Measurements from ENCODE around the gene ZNF281. TPM values are rescaled to one million over a fixed set of nuclear protein-coding genes. Genes with fewer than 3 reads are reported as not detected.
"Not testable (repeated sequence)": the region's sequence is repeated elsewhere in the genome, so short reads cannot be mapped to it uniquely, and the experiment has no call there.

ZNF281 gene
- total RNA-seq, 4 donors from 2014 or later, result 6.3 to 12.2 (median 8.7) TPM

GRCh38 chr1:200415227-200415626, 5.4 kb upstream of the ZNF281 start:
- Histone ChIP-seq H3K27me3 (no peaks in the 10 kb centered on the region), H3K4me1 (peaks cover 0 to 20% (median 0%) of the 10 kb centered on the region in 4 donors), H3K9me3 (no peaks in the 10 kb centered on the region), H3K4me3 (no peak overlapping the region), H3K27ac (peak overlapping the region in 2 of 4 donors; percentile 23 to 40), H3K36me3 (no peaks in the 10 kb centered on the region)
- no peak for TF ChIP-seq CTCF (IDR thresholded peaks at IDR 0.05)
- TF ChIP-seq POLR2A (IDR thresholded peaks at IDR 0.05), result no peak
- no peak for DNase-seq

- no peak for DNase-seq
- no peak overlapping the region for H3K4me3 ChIP-seq
- no peaks in the 10 kb centered on the region for H3K9me3 ChIP-seq
- H3K36me3 ChIP-seq, result no peaks in the 10 kb centered on the region
- TF ChIP-seq CTCF (IDR thresholded peaks at IDR 0.05) (no peak), POLR2A (IDR thresholded peaks at IDR 0.05) (no peak)
- peaks cover 0 to 20% (median 0%) of the 10 kb centered on the region in 4 donors for H3K4me1 ChIP-seq
- H3K27me3 ChIP-seq, result no peaks in the 10 kb centered on the region
- H3K27ac ChIP-seq, result no peak overlapping the region
Measured at GRCh38 chr1:200414657-200415056, 4.8 kb upstream of the ZNF281 start.

GRCh38 chr1:200413766-200414165, 3.9 kb upstream of the ZNF281 start:
- not testable (repeated sequence) for H3K36me3 ChIP-seq, H3K27ac ChIP-seq, H3K9me3 ChIP-seq, H3K27me3 ChIP-seq, DNase-seq, H3K4me3 ChIP-seq
- H3K4me1 ChIP-seq, result peaks cover 0 to 24% (median 3%) of the 10 kb centered on the region in 4 donors

GRCh38 chr1:200411406-200412257, 1.8 kb upstream of the ZNF281 start:
- no peak for TF ChIP-seq CTCF (IDR thresholded peaks at IDR 0.05)
- TF ChIP-seq POLR2A (IDR thresholded peaks at IDR 0.05), result no peak
- no peaks in the 10 kb centered on the region for H3K9me3 ChIP-seq
- H3K4me1 ChIP-seq, result peaks cover 3 to 40% (median 4%) of the 10 kb centered on the region in 4 donors
- no peak overlapping the region for H3K27ac ChIP-seq
- no peaks in the 10 kb centered on the region for H3K36me3 ChIP-seq
- no peak for DNase-seq
- H3K4me3 ChIP-seq, result peak overlapping the region in 1 of 4 donors; percentile 12
- H3K27me3 ChIP-seq, result no peaks in the 10 kb centered on the region

- Histone ChIP-seq H3K4me3 (peak overlapping the region; percentile 89 to 98 (median 96)), H3K27ac (peak overlapping the region in 3 of 4 donors; percentile 87 to 90 (median 87)), H3K27me3 (no peaks in the 10 kb centered on the region), H3K9me3 (no peaks in the 10 kb centered on the region), H3K36me3 (no peaks in the 10 kb centered on the region), H3K4me1 (peaks cover 3 to 37% (median 4%) of the 10 kb centered on the region in 4 donors)
- TF ChIP-seq CTCF (IDR thresholded peaks at IDR 0.05) (peak in 1 of 6 experiments; percentile 6), POLR2A (IDR thresholded peaks at IDR 0.05) (peak in 1 of 2 donors; percentile 22)
- peak in 2 of 3 donors; percentile 25 to 64 for DNase-seq
Measured at GRCh38 chr1:200410566-200410878, 686 bp upstream of the ZNF281 start.

- DNase-seq, result peak in 2 of 3 donors; percentile 63 to 72
- Histone ChIP-seq H3K4me1 (peaks cover 3 to 42% (median 4%) of the 10 kb centered on the region in 4 donors), H3K9me3 (no peaks in the 10 kb centered on the region), H3K27me3 (no peaks in the 10 kb centered on the region), H3K27ac (peak overlapping the region; percentile 87 to 90 (median 88)), H3K4me3 (peak overlapping the region; percentile 89 to 98 (median 96)), H3K36me3 (no peaks in the 10 kb centered on the region)
- no peak for TF ChIP-seq CTCF (IDR thresholded peaks at IDR 0.05)
Measured at GRCh38 chr1:200409203-200409760, 554 bp downstream of the ZNF281 start.

Measured in Peyer's patch (tissue), 4 donors.